Thymus (tissue), 11 donors: ENCODE data around the gene CCDC57. TPM values are rescaled to one million over a fixed set of nuclear protein-coding genes. Genes with fewer than 3 reads are reported as not detected.
"Not testable (repeated sequence)": the region's sequence is repeated elsewhere in the genome, so short reads cannot be mapped to it uniquely, and the experiment has no call there.

Experiments
- DNase-seq, 9 donors: peaks; one replicate each; pipeline ENCODE4 v3.0.0-alpha.2; 2013; ENCODE audit warnings: low spot score in 9 of 9, low read depth in 6 of 9, missing footprints in 1 of 9
- H3K27ac ChIP-seq, 2 donors: one replicate each; pipeline ENCODE4 v1.5.1; 2013; ENCODE audit warnings: control low read depth in 1 of 2, low read depth in 1 of 2, low read length in 1 of 2, mild to moderate bottlenecking in 1 of 2, moderate library complexity in 1 of 2
- H3K27me3 ChIP-seq, 2 donors: one replicate each; pipeline ENCODE4 v1.5.1; 2013; ENCODE audit warnings: low read length in 1 of 2; ENCODE audit not compliant: control insufficient read depth in 2 of 2, insufficient read depth in 1 of 2
- H3K36me3 ChIP-seq, 2 donors: one replicate each; pipeline ENCODE4 v1.5.1; 2013; ENCODE audit warnings: low read length in 1 of 2, mild to moderate bottlenecking in 1 of 2, moderate library complexity in 1 of 2; ENCODE audit not compliant: control insufficient read depth in 2 of 2, insufficient read depth in 2 of 2
- H3K4me1 ChIP-seq, 2 donors: one replicate each; pipeline ENCODE4 v1.5.1; 2013; ENCODE audit warnings: low read length in 2 of 2; ENCODE audit not compliant: control insufficient read depth in 2 of 2, insufficient read depth in 2 of 2
- H3K4me3 ChIP-seq, 2 donors: one replicate each; pipeline ENCODE4 v1.5.1; 2013; ENCODE audit warnings: low read length in 2 of 2, control low read depth in 1 of 2, mild to moderate bottlenecking in 1 of 2
- H3K9me3 ChIP-seq, 2 donors: one replicate each; pipeline ENCODE4 v1.5.1; 2013; ENCODE audit warnings: low read length in 1 of 2, mild to moderate bottlenecking in 1 of 2; ENCODE audit not compliant: control insufficient read depth in 2 of 2, insufficient read depth in 1 of 2
- WGBS: extraction: QIAGEN DNeasy Blood & Tissue Kit; methylation state at CpG from one replicate; pipeline ENCODE4 v1.1.7; 2013; 5-methylcytosine and 5-hydroxymethylcytosine counted together
- polyA plus RNA-seq: library from polyadenylated mRNA; stranded (reverse); fragments of 200-250 nt; gene quantifications from one replicate; pipeline ENCODE4 v1.2.3, GENCODE V29; 2013
- total RNA-seq: library from RNA; stranded (reverse); fragments of 120-200 nt; gene quantifications from one replicate; pipeline ENCODE4 v1.2.4, GENCODE V29; 2013
- donor health status: healthy.

Gene CCDC57
- total and polyA plus RNA-seq, 2 donors: 39.3 to 122 TPM

DNA sequence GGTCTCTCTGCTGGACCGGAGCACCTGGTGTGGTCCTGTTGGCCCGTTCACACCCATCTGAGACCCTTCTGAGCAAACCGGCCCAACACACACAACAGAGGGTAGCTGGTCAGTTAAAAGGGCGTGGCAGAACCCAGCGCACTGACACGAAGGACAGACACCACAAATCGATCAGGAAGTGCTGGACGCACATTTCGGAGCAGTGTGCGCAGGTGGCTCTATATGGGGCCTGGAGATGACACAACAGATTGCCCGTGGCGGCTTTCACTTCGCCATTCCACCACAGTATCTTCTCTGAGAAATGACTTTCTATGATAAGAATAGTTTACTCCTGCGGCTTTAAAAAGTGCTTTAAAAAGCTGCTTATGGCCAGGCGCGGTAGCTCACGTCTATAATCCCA, 12.5 kb downstream of the CCDC57 start:
- no peak for DNase-seq
- no peak overlapping the region for H3K4me3 ChIP-seq
- WGBS: 71% methylated on average over 17 of the region's 17 CpGs
- no peaks in the 10 kb centered on the region for H3K27me3 ChIP-seq
- peaks cover 23 to 27% of the 10 kb centered on the region in 2 donors for H3K36me3 ChIP-seq
- H3K9me3 ChIP-seq: peaks cover 1 to 11% of the 10 kb centered on the region in 2 donors
- H3K4me1 ChIP-seq: peaks cover 15 to 40% of the 10 kb centered on the region in 2 donors
- H3K27ac ChIP-seq: no peak overlapping the region

DNA sequence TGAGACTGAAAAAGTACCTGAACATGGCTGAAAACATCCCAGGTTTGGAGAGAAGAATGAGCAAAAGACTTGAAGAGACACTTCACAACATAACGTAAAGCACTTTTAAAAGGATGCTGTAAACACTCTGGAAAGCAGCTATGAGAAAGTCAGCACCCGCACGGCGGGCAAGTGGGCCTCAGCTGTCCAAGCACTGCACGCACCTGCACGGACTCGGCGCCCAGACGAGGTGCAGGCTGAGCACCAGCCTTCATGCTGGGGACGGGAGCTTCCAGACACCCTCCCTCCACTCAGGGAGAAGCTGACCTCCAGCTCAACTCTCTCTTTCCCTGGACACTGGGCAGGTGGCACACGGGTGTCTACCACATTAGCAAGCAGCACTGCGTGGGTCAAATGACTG, 13.1 kb downstream of the CCDC57 start:
- H3K4me1 ChIP-seq: peaks cover 15 to 40% of the 10 kb centered on the region in 2 donors
- H3K36me3 ChIP-seq: peaks cover 29 to 34% of the 10 kb centered on the region in 2 donors
- no peaks in the 10 kb centered on the region for H3K27me3 ChIP-seq
- H3K4me3 ChIP-seq: no peak overlapping the region
- WGBS: 97% methylated on average over 12 of the region's 12 CpGs
- H3K27ac ChIP-seq: no peak overlapping the region
- peaks cover 1 to 11% of the 10 kb centered on the region in 2 donors for H3K9me3 ChIP-seq
- DNase-seq: no peak

DNA sequence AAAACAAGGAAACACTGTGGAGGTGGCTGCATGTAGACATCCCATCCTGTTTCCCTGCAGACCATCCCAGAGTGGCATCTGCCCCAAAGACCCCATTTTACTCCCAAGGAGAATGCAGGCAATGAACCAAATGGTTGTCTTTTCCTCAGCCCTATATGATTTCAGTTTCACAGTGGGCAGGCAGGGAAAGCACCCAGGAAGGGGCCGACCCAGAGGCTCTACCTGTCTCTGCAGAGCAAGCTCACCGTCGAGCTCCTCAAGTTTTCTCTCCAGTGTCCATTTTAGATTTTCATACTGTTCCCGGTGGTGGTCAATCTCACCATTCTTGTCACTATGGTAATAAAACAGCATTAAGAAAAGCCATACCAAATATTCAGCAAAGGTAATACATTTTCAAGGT, 14.6 kb downstream of the CCDC57 start:
- no peak overlapping the region for H3K4me3 ChIP-seq
- H3K4me1 ChIP-seq: peaks cover 15 to 40% of the 10 kb centered on the region in 2 donors
- WGBS: 97% methylated on average over 4 of the region's 4 CpGs
- no peak overlapping the region for H3K27ac ChIP-seq
- H3K9me3 ChIP-seq: peaks cover 1 to 11% of the 10 kb centered on the region in 2 donors
- H3K36me3 ChIP-seq: peaks cover 38 to 44% of the 10 kb centered on the region in 2 donors
- no peak for DNase-seq
- H3K27me3 ChIP-seq: no peaks in the 10 kb centered on the region

DNA sequence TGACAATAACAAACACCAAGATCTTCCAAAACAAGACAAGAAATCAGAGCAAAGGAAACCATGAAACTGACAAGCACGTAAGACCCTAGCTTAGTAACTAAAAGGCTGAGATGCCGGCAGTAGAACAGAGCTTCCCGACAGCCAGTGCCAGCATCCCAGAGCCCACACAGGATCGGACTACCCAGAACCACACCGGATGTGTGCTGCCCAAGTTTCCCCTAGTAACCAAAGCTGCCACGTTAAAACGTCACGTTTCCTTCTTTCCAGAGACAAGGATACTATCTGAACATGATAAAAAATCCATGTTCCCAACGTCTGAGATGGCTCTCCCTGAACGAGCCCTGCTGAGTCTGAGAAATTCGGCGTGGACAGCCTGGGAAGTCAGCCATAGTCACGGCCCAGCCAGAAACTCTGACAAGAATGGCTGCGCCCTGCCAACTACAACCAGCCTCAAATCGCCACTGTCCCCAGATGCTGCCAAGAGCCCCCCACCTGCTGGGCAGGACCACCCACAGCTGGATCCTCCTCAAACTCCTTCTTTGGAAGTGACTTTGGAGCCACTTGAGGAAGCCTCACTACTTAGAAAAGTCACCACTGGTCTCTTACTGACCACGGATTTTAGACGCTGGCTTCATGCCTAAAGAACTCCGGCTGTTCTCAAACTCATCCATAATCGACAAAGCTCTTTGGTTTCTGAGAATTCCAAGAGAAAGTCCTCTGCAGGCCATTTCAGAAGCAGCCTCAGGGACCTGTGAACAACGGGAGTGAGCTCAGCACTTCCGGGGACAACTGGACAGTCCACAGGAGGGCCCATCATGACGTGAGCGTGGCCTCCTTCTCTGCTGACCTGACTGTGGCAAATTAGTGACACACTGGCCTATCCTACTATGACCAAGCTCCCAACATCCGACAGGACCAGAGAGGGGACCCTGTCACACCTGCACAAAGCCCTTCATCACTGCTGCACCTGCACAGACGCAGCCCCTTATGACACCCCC, 16.7 kb downstream of the CCDC57 start:
- no peak for DNase-seq
- WGBS: 97% methylated on average over 25 of the region's 25 CpGs
- no peak overlapping the region for H3K27ac ChIP-seq

DNA sequence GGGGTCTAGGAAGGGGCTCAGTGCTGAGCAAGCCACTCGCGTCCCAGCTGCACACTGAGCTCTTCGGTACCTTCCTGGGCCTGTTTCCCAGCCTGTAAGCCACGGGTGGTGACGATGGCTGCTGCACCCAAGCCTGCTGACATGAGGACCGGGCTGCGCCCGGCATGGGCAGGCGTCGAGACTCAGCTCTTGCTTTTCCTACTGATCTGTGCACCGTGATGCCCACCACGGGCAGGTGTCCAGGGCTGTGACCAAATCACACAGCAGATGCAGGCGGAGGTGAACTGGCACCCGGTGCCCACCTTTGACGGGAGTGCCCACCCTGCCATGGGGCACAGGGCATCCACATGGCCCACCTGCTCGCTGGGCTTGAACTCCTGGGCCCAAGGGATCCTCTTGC, 17.9 kb downstream of the CCDC57 start:
- no peak for DNase-seq
- H3K4me1 ChIP-seq: peaks cover 4 to 18% of the 10 kb centered on the region in 2 donors
- H3K27ac ChIP-seq: no peak overlapping the region
- no peaks in the 10 kb centered on the region for H3K27me3 ChIP-seq
- H3K9me3 ChIP-seq: peaks cover 1 to 11% of the 10 kb centered on the region in 2 donors
- H3K36me3 ChIP-seq: peaks cover 46 to 65% of the 10 kb centered on the region in 2 donors
- no peak overlapping the region for H3K4me3 ChIP-seq
- 98% methylated on average over 16 of the region's 16 CpGs for WGBS

More for the DNA sequence above, 16.7 kb downstream of the CCDC57 start:
- H3K27me3 ChIP-seq: no peaks in the 10 kb centered on the region
- peaks cover 46 to 61% of the 10 kb centered on the region in 2 donors for H3K36me3 ChIP-seq
- H3K4me1 ChIP-seq: peaks cover 11 to 30% of the 10 kb centered on the region in 2 donors
- no peak overlapping the region for H3K4me3 ChIP-seq
- H3K9me3 ChIP-seq: peaks cover 1 to 11% of the 10 kb centered on the region in 2 donors

- peaks cover 46 to 65% of the 10 kb centered on the region in 2 donors for H3K36me3 ChIP-seq
- H3K4me1 ChIP-seq: peaks cover 4 to 17% of the 10 kb centered on the region in 2 donors
- WGBS: over 99% methylated on average over 16 of the region's 16 CpGs
- no peak for DNase-seq
- peaks cover 1 to 11% of the 10 kb centered on the region in 2 donors for H3K9me3 ChIP-seq
- no peak overlapping the region for H3K4me3 ChIP-seq
- H3K27ac ChIP-seq: no peak overlapping the region
- no peaks in the 10 kb centered on the region for H3K27me3 ChIP-seq
Measured at GRCh38 chr17:82193520-82194220, 19.0 kb downstream of the CCDC57 start.

GRCh38 chr17:82193050-82193449, 19.6 kb downstream of the CCDC57 start:
- not testable (repeated sequence) for H3K27me3 ChIP-seq, DNase-seq, H3K4me3 ChIP-seq, H3K27ac ChIP-seq
- peaks cover 1 to 11% of the 10 kb centered on the region in 2 donors for H3K9me3 ChIP-seq
- 87% methylated on average over 6 of the region's 6 CpGs for WGBS
- H3K4me1 ChIP-seq: peaks cover 4 to 12% of the 10 kb centered on the region in 2 donors
- H3K36me3 ChIP-seq: peaks cover 51 to 67% of the 10 kb centered on the region in 2 donors

GRCh38 chr17:82188001-82188961, 24.4 kb downstream of the CCDC57 start:
- H3K36me3 ChIP-seq: peaks cover 46 to 60% of the 10 kb centered on the region in 2 donors
- H3K27ac ChIP-seq: no peak overlapping the region
- 94% methylated on average over 26 of the region's 26 CpGs for WGBS
- no peak for DNase-seq
- no peaks in the 10 kb centered on the region for H3K4me1 ChIP-seq
- no peaks in the 10 kb centered on the region for H3K27me3 ChIP-seq
- no peaks in the 10 kb centered on the region for H3K9me3 ChIP-seq
- H3K4me3 ChIP-seq: no peak overlapping the region
